Neuronal stem cell (in vitro differentiated cells): ENCODE data around the gene LCT.

ENCODE experiments used
- DNase-seq: peaks from one replicate; pipeline ENCODE4 v3.0.0-alpha.2; 2013; ENCODE audit warnings: low spot score
- H2AFZ ChIP-seq: one replicate; pipeline ENCODE4 v1.6.1; 2013; ENCODE audit warnings: mild to moderate bottlenecking, low read length, inconsistent platforms
- H2AK5ac ChIP-seq: 2 replicates; pipeline ENCODE4 v1.6.1; 2013; ENCODE audit warnings: low read depth, mild to moderate bottlenecking, inconsistent platforms, low read length, moderate library complexity, mixed read lengths
- H2BK120ac ChIP-seq: 2 replicates; pipeline ENCODE4 v1.6.1; 2013; ENCODE audit warnings: low read depth, mild to moderate bottlenecking, inconsistent platforms, low read length, moderate library complexity, mixed read lengths
- H2BK12ac ChIP-seq: one replicate; pipeline ENCODE4 v1.6.1; 2013; ENCODE audit warnings: low read length, inconsistent platforms
- H2BK15ac ChIP-seq: 2 replicates; pipeline ENCODE4 v1.6.1; 2013; ENCODE audit warnings: mild to moderate bottlenecking, low read length, inconsistent platforms, mixed read lengths
- H2BK5ac ChIP-seq: one replicate; pipeline ENCODE4 v1.6.1; 2013; ENCODE audit warnings: inconsistent platforms, mild to moderate bottlenecking, low read length, moderate library complexity
- H3K14ac ChIP-seq: one replicate; pipeline ENCODE4 v1.6.1; 2013; ENCODE audit warnings: low read length, inconsistent platforms
- H3K18ac ChIP-seq: 2 replicates; pipeline ENCODE4 v1.6.1; 2013; ENCODE audit warnings: low read length, inconsistent platforms
- H3K23ac ChIP-seq: 2 replicates; pipeline ENCODE4 v1.6.1; 2013; ENCODE audit warnings: low read depth, mild to moderate bottlenecking, mixed read lengths, low read length, inconsistent platforms; ENCODE audit not compliant: poor library complexity
- H3K27ac ChIP-seq: replicated peaks from 3 replicates; pipeline ENCODE4 v1.5.1; 2013; ENCODE audit warnings: low read length, inconsistent platforms
- H3K27me3 ChIP-seq, 3 experiments: 2 replicates each; pipeline ENCODE4 v1.6.1; 2013; ENCODE audit warnings: low read length in 3 of 3, mild to moderate bottlenecking in 2 of 3, inconsistent platforms in 1 of 3, low read depth in 1 of 3, mixed read lengths in 1 of 3, moderate library complexity in 1 of 3; ENCODE audit not compliant: control insufficient read depth in 3 of 3, insufficient read depth in 3 of 3
- H3K36me3 ChIP-seq, 2 donors: replicated peaks in 1 of 2; 2 replicates each; pipeline ENCODE4 v1.6.1; 2013; ENCODE audit warnings: low read length in 2 of 2; ENCODE audit not compliant: control insufficient read depth in 2 of 2, insufficient read depth in 2 of 2
- H3K4ac ChIP-seq: 2 replicates; pipeline ENCODE4 v1.6.1; 2013; ENCODE audit warnings: inconsistent platforms, mild to moderate bottlenecking, low read length, moderate library complexity
- H3K4me1 ChIP-seq, 2 donors: 1 replicate in 1 of 2; 2 replicates in 1 of 2; pipeline ENCODE4 v1.6.1; 2013; ENCODE audit warnings: low read length in 2 of 2, low read depth in 1 of 2; ENCODE audit not compliant: control insufficient read depth in 2 of 2, insufficient read depth in 1 of 2
- H3K4me2 ChIP-seq: one replicate; pipeline ENCODE4 v1.6.1; 2013; ENCODE audit warnings: mild to moderate bottlenecking, low read length, inconsistent platforms; ENCODE audit not compliant: insufficient read depth, poor library complexity, severe bottlenecking
- H3K4me3 ChIP-seq, 2 donors: 2 replicates each; pipeline ENCODE4 v1.5.1; 2013; ENCODE audit warnings: low read length in 2 of 2, mild to moderate bottlenecking in 2 of 2, inconsistent platforms in 1 of 2, moderate library complexity in 1 of 2
- H3K79me1 ChIP-seq: one replicate; pipeline ENCODE4 v1.6.1; 2013; ENCODE audit warnings: low read depth, mild to moderate bottlenecking, inconsistent platforms, low read length, moderate library complexity
- H3K9ac ChIP-seq: one replicate; pipeline ENCODE4 v1.6.1; 2013; ENCODE audit warnings: mild to moderate bottlenecking, low read depth, low read length, inconsistent platforms; ENCODE audit not compliant: poor library complexity
- H3K9me3 ChIP-seq, 2 donors: replicated peaks in 1 of 2; 2 replicates each; pipeline versions ENCODE3 to v1.6.1; 2013; ENCODE audit warnings: low read length in 2 of 2, mild to moderate bottlenecking in 2 of 2, inconsistent platforms in 1 of 2, low read depth in 1 of 2, mixed read lengths in 1 of 2, moderate library complexity in 1 of 2; ENCODE audit not compliant: control insufficient read depth in 2 of 2, insufficient read depth in 1 of 2
- H4K8ac ChIP-seq: one replicate; pipeline ENCODE4 v1.6.1; 2013; ENCODE audit warnings: low read depth, mild to moderate bottlenecking, inconsistent platforms, low read length, moderate library complexity
- H4K91ac ChIP-seq: one replicate; pipeline ENCODE4 v1.6.1; 2013; ENCODE audit warnings: low read length, low read depth, mild to moderate bottlenecking, inconsistent platforms; ENCODE audit not compliant: poor library complexity
- WGBS, 2 donors: extraction: QIAGEN DNeasy Blood & Tissue Kit; methylation state at CpG; one replicate each; pipeline ENCODE4 v1.1.7; 2013; ENCODE audit warnings: missing lambda C conversion rate in 2 of 2, mixed read lengths in 1 of 2; ENCODE audit not compliant: insufficient read length in 2 of 2, insufficient replicate concordance in 1 of 2; ENCODE audit errors: extremely low coverage in 2 of 2; 5-methylcytosine and 5-hydroxymethylcytosine counted together

LCT gene

DNA sequence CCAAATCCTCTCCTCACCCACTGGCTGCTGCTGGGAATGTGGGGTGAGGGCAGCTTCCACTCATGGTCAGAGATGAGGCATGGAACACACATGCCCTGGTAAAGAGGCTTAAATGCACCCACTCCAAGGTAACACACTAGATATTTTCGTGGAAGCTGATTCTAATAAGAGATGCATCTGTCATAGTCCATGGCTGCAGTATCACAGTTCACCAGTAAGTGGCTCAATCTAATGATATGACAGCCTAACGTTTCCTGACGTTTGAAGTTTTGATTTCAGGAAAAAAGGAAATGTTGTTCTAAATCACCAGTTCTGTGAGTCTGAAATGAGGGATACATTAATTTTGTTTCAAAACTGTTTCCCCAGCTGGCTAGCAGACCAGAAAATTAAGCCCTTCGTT is 38.2 kb downstream of the LCT start:
- no peak overlapping the region for H3K18ac ChIP-seq
- H3K79me1 ChIP-seq, result no peaks in the 10 kb centered on the region
- H2AFZ ChIP-seq, result peak overlapping the region; percentile 31
- no peak overlapping the region for H3K14ac ChIP-seq
- H2BK15ac ChIP-seq, result no peak overlapping the region
- H3K27ac ChIP-seq, result no peak overlapping the region
- no peak overlapping the region for H3K4me2 ChIP-seq
- no peak overlapping the region for H2BK12ac ChIP-seq
- no peak for DNase-seq
- no peak overlapping the region for H4K8ac ChIP-seq
- H3K4me3 ChIP-seq, result no peak overlapping the region
- H3K27me3 ChIP-seq, result no peaks in the 10 kb centered on the region
- no peak overlapping the region for H2AK5ac ChIP-seq
- H3K9ac ChIP-seq, result no peak overlapping the region
- no peak overlapping the region for H3K23ac ChIP-seq
- H3K4ac ChIP-seq, result no peak overlapping the region
- H3K4me1 ChIP-seq, result no peaks in the 10 kb centered on the region
- no CpG with 5 or more reads among the region's 4 CpGs for WGBS, 2 donors
- H2BK120ac ChIP-seq, result no peak overlapping the region
- peaks cover 3 to 15% of the 10 kb centered on the region in 2 donors for H3K9me3 ChIP-seq
- H4K91ac ChIP-seq, result no peak overlapping the region
- no peak overlapping the region for H2BK5ac ChIP-seq
- H3K36me3 ChIP-seq, result no peaks in the 10 kb centered on the region

GRCh38 chr2:135798275-135798705 is 38.7 kb downstream of the LCT start:
- peaks cover 3 to 15% of the 10 kb centered on the region in 2 donors for H3K9me3 ChIP-seq
- H3K23ac ChIP-seq, result peak overlapping the region; percentile 16
- H4K91ac ChIP-seq, result no peak overlapping the region
- no peak overlapping the region for H3K14ac ChIP-seq
- no peak overlapping the region for H2BK15ac ChIP-seq
- H4K8ac ChIP-seq, result no peak overlapping the region
- H3K27me3 ChIP-seq, result no peaks in the 10 kb centered on the region
- H3K4me2 ChIP-seq, result no peak overlapping the region
- H2BK5ac ChIP-seq, result no peak overlapping the region
- H2BK120ac ChIP-seq, result no peak overlapping the region
- H3K36me3 ChIP-seq, result no peaks in the 10 kb centered on the region
- no peaks in the 10 kb centered on the region for H3K4me1 ChIP-seq
- no peak overlapping the region for H3K27ac ChIP-seq
- H2BK12ac ChIP-seq, result peak overlapping the region; percentile 26
- H3K4ac ChIP-seq, result no peak overlapping the region
- H2AFZ ChIP-seq, result peak overlapping the region; percentile 31
- no peak overlapping the region for H3K4me3 ChIP-seq
- no peak overlapping the region for H2AK5ac ChIP-seq
- DNase-seq, result no peak
- H3K79me1 ChIP-seq, result no peaks in the 10 kb centered on the region
- H3K9ac ChIP-seq, result no peak overlapping the region
- no CpG with 5 or more reads among the region's 5 CpGs for WGBS, 2 donors
- H3K18ac ChIP-seq, result peak overlapping the region; percentile 42

- Histone ChIP-seq H3K4me1 (no peaks in the 10 kb centered on the region), H2BK120ac (no peak overlapping the region), H3K79me1 (no peaks in the 10 kb centered on the region), H3K27ac (no peak overlapping the region), H3K14ac (no peak overlapping the region), H3K4ac (no peak overlapping the region), H2BK5ac (no peak overlapping the region), H2BK15ac (no peak overlapping the region), H2BK12ac (peak overlapping the region; percentile 26), H3K4me2 (no peak overlapping the region), H3K27me3 (no peaks in the 10 kb centered on the region), H3K9ac (no peak overlapping the region), H3K23ac (peak overlapping the region; percentile 16), H3K4me3 (no peak overlapping the region), H3K18ac (peak overlapping the region; percentile 42), H3K36me3 (no peaks in the 10 kb centered on the region), H4K8ac (no peak overlapping the region), H4K91ac (no peak overlapping the region), H2AK5ac (no peak overlapping the region), H3K9me3 (peaks cover 3 to 15% of the 10 kb centered on the region in 2 donors), H2AFZ (peak overlapping the region; percentile 31)
- DNase-seq, result peak; percentile 66
- WGBS, 2 donors, result no CpG with 5 or more reads among the region's 22 CpGs
Observed at GRCh38 chr2:135797497-135798274, 39.3 kb downstream of the LCT start.

- Histone ChIP-seq H2BK120ac (no peak overlapping the region), H3K23ac (no peak overlapping the region), H3K4me3 (no peak overlapping the region), H3K79me1 (no peaks in the 10 kb centered on the region), H2AK5ac (peak overlapping the region; percentile 54), H3K36me3 (no peaks in the 10 kb centered on the region), H2BK15ac (no peak overlapping the region), H3K27ac (no peak overlapping the region), H4K8ac (no peak overlapping the region), H3K4me2 (no peak overlapping the region), H3K9ac (no peak overlapping the region), H2BK5ac (no peak overlapping the region), H3K14ac (no peak overlapping the region), H3K4ac (no peak overlapping the region), H4K91ac (no peak overlapping the region), H3K9me3 (peaks cover 3 to 11% of the 10 kb centered on the region in 2 donors), H2BK12ac (no peak overlapping the region), H3K27me3 (no peaks in the 10 kb centered on the region), H2AFZ (peak overlapping the region; percentile 17), H3K4me1 (no peaks in the 10 kb centered on the region), H3K18ac (no peak overlapping the region)
- WGBS, 2 donors, result no CpG with 5 or more reads among the region's 8 CpGs
- no peak for DNase-seq
Observed at GRCh38 chr2:135796606-135797005, 40.4 kb downstream of the LCT start.
